ENCODE measurements around the gene MPG. TPM values are rescaled to one million over a fixed set of nuclear protein-coding genes. Genes with fewer than 3 reads are reported as not detected.
"Not testable (repeated sequence)": the region's sequence is repeated elsewhere in the genome, so short reads cannot be mapped to it uniquely, and the experiment has no call there.

The MPG gene, protein sequence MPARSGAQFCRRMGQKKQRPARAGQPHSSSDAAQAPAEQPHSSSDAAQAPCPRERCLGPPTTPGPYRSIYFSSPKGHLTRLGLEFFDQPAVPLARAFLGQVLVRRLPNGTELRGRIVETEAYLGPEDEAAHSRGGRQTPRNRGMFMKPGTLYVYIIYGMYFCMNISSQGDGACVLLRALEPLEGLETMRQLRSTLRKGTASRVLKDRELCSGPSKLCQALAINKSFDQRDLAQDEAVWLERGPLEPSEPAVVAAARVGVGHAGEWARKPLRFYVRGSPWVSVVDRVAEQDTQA
- 21.2 and 63.4 TPM in 2 replicates for total RNA-seq (ENCODE audit: low replicate concordance)

GRCh38 chr16:77807-78443 lies at the start of gene MPG:
TSS of gene MPG (plus strand) at chr16:78225. CDS start at chr16:78310, 85 bp downstream.
- H3K9me3 Mint-ChIP-seq: no peaks in the 10 kb centered on the region
- peaks cover 13% of the 10 kb centered on the region for H3K27me3 Mint-ChIP-seq (ENCODE audit: insufficient read depth, low read depth)
- Histone ChIP-seq H3K4me2 (peak within 1 kb of the TSS; percentile 92), H2AFZ (replicated peaks) (peak within 1 kb of the TSS; percentile 73), H3K4me3 (peak within 1 kb of the TSS; percentile 72), H3K79me2 (ENCODE audit: low read depth) (no peaks in the 10 kb centered on the region), H3F3A (ENCODE audit: low read depth) (peaks cover 29% of the 10 kb centered on the region), H3K36me3 (no peaks in the 10 kb centered on the region), H3K9ac (peak within 1 kb of the TSS; percentile 50), H3K27me3 (peaks cover 10% of the 10 kb centered on the region), H3K9me3 (ENCODE audit: low read depth) (no peaks in the 10 kb centered on the region), H4K20me1 (ENCODE audit: low read depth) (no peaks in the 10 kb centered on the region), H3K27ac (no peak within 1 kb of the TSS), H3K4me1 (peaks cover 29% of the 10 kb centered on the region)
- H3K36me3 Mint-ChIP-seq: peaks cover 2% of the 10 kb centered on the region
- TF ChIP-seq EZH2 (IDR thresholded peaks at IDR 0.05): no peak
- no peak for TF ChIP-seq EZH2phosphoT487 (IDR thresholded peaks at IDR 0.05)
- TF ChIP-seq, protein P1, sequence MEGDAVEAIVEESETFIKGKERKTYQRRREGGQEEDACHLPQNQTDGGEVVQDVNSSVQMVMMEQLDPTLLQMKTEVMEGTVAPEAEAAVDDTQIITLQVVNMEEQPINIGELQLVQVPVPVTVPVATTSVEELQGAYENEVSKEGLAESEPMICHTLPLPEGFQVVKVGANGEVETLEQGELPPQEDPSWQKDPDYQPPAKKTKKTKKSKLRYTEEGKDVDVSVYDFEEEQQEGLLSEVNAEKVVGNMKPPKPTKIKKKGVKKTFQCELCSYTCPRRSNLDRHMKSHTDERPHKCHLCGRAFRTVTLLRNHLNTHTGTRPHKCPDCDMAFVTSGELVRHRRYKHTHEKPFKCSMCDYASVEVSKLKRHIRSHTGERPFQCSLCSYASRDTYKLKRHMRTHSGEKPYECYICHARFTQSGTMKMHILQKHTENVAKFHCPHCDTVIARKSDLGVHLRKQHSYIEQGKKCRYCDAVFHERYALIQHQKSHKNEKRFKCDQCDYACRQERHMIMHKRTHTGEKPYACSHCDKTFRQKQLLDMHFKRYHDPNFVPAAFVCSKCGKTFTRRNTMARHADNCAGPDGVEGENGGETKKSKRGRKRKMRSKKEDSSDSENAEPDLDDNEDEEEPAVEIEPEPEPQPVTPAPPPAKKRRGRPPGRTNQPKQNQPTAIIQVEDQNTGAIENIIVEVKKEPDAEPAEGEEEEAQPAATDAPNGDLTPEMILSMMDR (IDR thresholded peaks at IDR 0.05): no peak
- H3K4me1 Mint-ChIP-seq: peaks cover 48% of the 10 kb centered on the region
- H3K4me3 Mint-ChIP-seq: peak within 1 kb of the TSS; percentile 90
- H3K27ac Mint-ChIP-seq: no peak within 1 kb of the TSS
- DNase-seq (ENCODE audit: low spot score): peak; percentile 89

- not testable (repeated sequence) for H2AFZ ChIP-seq (replicated peaks); H3K27me3 ChIP-seq; H3K4me3 Mint-ChIP-seq; H3K4me1 Mint-ChIP-seq; H3K4me1 ChIP-seq; DNase-seq (ENCODE audit: low spot score); H3K4me2 ChIP-seq; H3K9me3 Mint-ChIP-seq; H3K27me3 Mint-ChIP-seq (ENCODE audit: insufficient read depth, low read depth); H3K36me3 Mint-ChIP-seq; H3K79me2 ChIP-seq (ENCODE audit: low read depth); H3K27ac Mint-ChIP-seq; H3K9ac ChIP-seq; H3K4me3 ChIP-seq; H3K9me3 ChIP-seq (ENCODE audit: low read depth); H4K20me1 ChIP-seq (ENCODE audit: low read depth); H3K36me3 ChIP-seq; H3F3A ChIP-seq (ENCODE audit: low read depth); H3K27ac ChIP-seq
Observed at GRCh38 chr16:30627-31026, 47.4 kb upstream of the MPG start.

DNA sequence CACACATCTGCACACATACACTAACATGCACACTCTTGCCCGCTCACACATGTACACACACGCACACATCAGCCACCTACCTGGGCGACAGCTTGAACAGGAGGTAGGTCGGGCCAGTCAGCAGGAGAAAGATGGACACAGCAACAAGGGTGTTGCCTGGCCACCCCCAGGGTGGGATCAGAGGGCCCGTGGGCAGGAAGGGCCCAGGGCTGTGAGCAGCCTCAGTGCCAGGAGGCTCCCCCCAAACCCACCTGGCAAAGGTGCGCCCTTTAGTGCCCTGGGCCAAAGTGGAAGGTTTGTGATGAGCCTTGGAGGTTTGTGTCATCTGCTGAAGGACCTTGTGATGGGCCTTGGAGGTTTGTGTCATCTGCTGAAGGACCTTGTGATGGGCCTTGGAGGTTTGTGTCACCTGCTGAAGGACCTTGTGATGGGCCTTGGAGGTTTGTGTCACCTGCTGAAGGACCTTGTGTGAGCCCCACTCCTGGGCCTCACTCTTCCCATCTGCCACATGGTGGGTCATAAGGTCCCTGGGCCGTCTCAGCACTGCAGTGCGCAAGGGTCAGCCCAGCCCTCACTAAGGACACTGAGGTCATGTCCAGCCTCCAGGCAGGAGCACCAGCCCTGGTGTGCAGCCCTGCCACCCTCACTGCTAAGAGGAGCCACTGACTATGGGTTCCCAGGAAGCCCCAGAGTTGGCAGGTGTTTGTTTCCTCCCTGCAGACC lies 44.7 kb upstream of the MPG start:
- not testable (repeated sequence) for H3K4me3 Mint-ChIP-seq; H3K36me3 ChIP-seq; H4K20me1 ChIP-seq (ENCODE audit: low read depth); H3K9me3 Mint-ChIP-seq; H3K36me3 Mint-ChIP-seq; DNase-seq (ENCODE audit: low spot score); H2AFZ ChIP-seq (replicated peaks); H3F3A ChIP-seq (ENCODE audit: low read depth); H3K9me3 ChIP-seq (ENCODE audit: low read depth); H3K79me2 ChIP-seq (ENCODE audit: low read depth); H3K9ac ChIP-seq; H3K4me1 ChIP-seq; H3K27ac Mint-ChIP-seq; H3K4me2 ChIP-seq; H3K27ac ChIP-seq; H3K4me1 Mint-ChIP-seq; H3K4me3 ChIP-seq; H3K27me3 ChIP-seq; H3K27me3 Mint-ChIP-seq (ENCODE audit: insufficient read depth, low read depth)

- no peaks in the 10 kb centered on the region for H3K79me2 ChIP-seq (ENCODE audit: low read depth)
- no peaks in the 10 kb centered on the region for H4K20me1 ChIP-seq (ENCODE audit: low read depth)
- no peak overlapping the region for H2AFZ ChIP-seq (replicated peaks)
- Mint-ChIP-seq H3K4me3 (no peak overlapping the region), H3K9me3 (no peaks in the 10 kb centered on the region), H3K27ac (peak overlapping the region; percentile 54), H3K36me3 (peaks cover 5% of the 10 kb centered on the region), H3K4me1 (no peaks in the 10 kb centered on the region), H3K27me3 (ENCODE audit: insufficient read depth, low read depth) (peaks cover 2% of the 10 kb centered on the region)
- H3K27me3 ChIP-seq: no peaks in the 10 kb centered on the region
- H3K9ac ChIP-seq: no peak overlapping the region
- no peak overlapping the region for H3K4me3 ChIP-seq
- no peak overlapping the region for H3K4me2 ChIP-seq
- no peaks in the 10 kb centered on the region for H3F3A ChIP-seq (ENCODE audit: low read depth)
- DNase-seq (ENCODE audit: low spot score): no peak
- TF ChIP-seq EZH2phosphoT487 (IDR thresholded peaks at IDR 0.05): no peak
- TF ChIP-seq EZH2 (IDR thresholded peaks at IDR 0.05): no peak
- TF ChIP-seq, protein P1 (IDR thresholded peaks at IDR 0.05): no peak
- H3K36me3 ChIP-seq: no peaks in the 10 kb centered on the region
- no peaks in the 10 kb centered on the region for H3K9me3 ChIP-seq (ENCODE audit: low read depth)
- H3K27ac ChIP-seq: no peak overlapping the region
- no peaks in the 10 kb centered on the region for H3K4me1 ChIP-seq
Observed at GRCh38 chr16:33877-34647, 44.0 kb upstream of the MPG start.
